ENCODE data around the gene PRR22.

Gene PRR22

DNA sequence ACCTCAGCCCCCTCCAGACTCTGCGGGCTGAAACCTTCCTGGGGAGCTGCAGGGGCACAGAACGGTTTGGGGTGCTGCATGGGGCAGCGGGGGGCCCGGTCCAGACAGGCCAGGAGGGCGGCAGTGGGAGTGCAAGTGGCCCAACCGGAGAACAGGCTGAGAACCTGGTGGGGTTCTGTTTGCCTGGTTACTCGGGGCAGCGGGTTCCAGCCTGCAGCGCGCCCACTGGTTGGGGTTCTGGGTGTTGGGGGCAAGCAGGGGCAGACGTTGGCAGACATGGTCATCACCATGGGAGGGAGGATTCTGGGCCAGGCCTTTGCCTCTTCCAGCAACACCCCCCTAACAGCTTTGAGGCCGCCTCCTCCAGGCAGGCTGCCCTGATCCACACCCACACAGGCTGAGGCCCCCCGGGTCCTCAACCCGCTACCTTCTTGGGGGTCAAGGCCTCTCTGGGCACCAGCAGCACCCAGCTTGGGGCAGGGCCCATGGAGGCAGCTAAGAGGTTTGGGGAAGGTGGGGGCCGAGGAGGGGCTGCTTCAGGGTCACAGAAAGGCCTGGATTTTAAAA lies at the start of gene PRR22:
Gene PRR22, minus strand, starts transcription at position 166 of the 567 bp plus-strand sequence. Its CDS starts 86 bp downstream, at position 80.
- no peak for TF ChIP-seq CEBPB (IDR thresholded peaks at IDR 0.05)

DNA sequence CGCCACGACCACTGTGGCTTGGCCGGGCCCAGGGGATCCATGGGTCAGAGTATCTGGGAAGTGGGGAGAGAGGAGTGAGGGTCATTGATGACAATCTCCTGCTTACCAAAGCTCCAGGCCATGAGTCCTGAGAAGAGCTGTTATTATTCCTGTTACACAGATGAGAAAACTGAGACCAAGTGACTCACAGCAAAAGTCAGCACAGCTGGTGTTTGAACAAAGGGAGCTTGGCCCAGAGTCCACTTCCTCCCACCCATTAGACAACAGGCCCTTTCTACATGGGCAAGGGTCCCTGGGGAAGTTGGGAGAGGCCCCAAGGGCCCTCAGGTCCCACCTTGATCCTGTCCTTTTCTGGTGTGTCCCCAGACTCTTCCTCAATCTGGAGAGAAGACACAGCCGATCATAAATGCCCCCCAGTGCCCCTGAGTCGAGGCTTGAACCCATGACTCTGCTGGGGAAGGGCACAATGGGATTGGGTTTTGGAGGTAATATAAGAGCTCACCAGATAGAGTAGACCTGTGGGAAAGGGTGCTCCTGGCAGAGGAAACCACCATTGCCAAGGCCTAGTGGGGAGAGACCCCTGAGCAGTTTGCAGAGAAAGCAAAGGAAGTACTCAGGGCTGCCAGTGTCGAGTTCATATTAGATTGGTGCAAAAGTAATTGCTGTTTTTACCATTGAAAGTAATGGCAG lies 48.1 kb upstream of the PRR22 start:
- TF ChIP-seq, protein P1, sequence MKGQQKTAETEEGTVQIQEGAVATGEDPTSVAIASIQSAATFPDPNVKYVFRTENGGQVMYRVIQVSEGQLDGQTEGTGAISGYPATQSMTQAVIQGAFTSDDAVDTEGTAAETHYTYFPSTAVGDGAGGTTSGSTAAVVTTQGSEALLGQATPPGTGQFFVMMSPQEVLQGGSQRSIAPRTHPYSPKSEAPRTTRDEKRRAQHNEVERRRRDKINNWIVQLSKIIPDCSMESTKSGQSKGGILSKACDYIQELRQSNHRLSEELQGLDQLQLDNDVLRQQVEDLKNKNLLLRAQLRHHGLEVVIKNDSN (IDR thresholded peaks at IDR 0.05): no peak
- TF ChIP-seq CEBPB (IDR thresholded peaks at IDR 0.05): no peak
- TF ChIP-seq, protein P2, sequence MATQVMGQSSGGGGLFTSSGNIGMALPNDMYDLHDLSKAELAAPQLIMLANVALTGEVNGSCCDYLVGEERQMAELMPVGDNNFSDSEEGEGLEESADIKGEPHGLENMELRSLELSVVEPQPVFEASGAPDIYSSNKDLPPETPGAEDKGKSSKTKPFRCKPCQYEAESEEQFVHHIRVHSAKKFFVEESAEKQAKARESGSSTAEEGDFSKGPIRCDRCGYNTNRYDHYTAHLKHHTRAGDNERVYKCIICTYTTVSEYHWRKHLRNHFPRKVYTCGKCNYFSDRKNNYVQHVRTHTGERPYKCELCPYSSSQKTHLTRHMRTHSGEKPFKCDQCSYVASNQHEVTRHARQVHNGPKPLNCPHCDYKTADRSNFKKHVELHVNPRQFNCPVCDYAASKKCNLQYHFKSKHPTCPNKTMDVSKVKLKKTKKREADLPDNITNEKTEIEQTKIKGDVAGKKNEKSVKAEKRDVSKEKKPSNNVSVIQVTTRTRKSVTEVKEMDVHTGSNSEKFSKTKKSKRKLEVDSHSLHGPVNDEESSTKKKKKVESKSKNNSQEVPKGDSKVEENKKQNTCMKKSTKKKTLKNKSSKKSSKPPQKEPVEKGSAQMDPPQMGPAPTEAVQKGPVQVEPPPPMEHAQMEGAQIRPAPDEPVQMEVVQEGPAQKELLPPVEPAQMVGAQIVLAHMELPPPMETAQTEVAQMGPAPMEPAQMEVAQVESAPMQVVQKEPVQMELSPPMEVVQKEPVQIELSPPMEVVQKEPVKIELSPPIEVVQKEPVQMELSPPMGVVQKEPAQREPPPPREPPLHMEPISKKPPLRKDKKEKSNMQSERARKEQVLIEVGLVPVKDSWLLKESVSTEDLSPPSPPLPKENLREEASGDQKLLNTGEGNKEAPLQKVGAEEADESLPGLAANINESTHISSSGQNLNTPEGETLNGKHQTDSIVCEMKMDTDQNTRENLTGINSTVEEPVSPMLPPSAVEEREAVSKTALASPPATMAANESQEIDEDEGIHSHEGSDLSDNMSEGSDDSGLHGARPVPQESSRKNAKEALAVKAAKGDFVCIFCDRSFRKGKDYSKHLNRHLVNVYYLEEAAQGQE (IDR thresholded peaks at IDR 0.05; ENCODE audit: low read depth): no peak
- TF ChIP-seq RAD21 (IDR thresholded peaks at IDR 0.05; ENCODE audit: low read depth): no peak
- TF ChIP-seq YY1 (IDR thresholded peaks at IDR 0.05; ENCODE audit: low read depth): no peak
- no peak for TF ChIP-seq EP300 (IDR thresholded peaks at IDR 0.05; ENCODE audit: borderline replicate concordance)

DNA sequence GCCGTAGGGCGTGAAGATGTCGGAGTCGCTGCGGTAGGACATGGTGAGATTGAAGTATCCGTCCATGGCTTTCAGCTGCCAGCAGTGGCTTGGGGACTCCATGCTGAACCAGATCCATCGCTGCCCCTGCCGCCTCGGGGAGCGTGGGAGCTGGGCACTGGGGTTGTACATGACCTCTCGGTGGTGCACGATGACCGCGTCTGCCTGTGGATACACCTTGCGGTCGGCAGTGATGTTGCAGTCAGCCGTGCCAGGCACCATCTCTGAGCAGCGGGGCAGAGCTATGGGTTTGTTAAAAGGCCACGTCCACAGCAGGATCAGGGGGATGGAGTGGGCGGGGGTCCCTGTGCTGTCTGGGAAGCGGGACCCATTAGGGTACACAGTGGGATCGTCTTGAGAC lies 47.5 kb upstream of the PRR22 start:
- no peak for TF ChIP-seq CEBPB (IDR thresholded peaks at IDR 0.05)
- TF ChIP-seq NFIC (IDR thresholded peaks at IDR 0.05): no peak
- TF ChIP-seq TCF12 (IDR thresholded peaks at IDR 0.05; ENCODE audit: low read depth): no peak
- TF ChIP-seq, protein P3, sequence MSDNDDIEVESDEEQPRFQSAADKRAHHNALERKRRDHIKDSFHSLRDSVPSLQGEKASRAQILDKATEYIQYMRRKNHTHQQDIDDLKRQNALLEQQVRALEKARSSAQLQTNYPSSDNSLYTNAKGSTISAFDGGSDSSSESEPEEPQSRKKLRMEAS (IDR thresholded peaks at IDR 0.05): no peak
- TF ChIP-seq ZBTB7A (IDR thresholded peaks at IDR 0.05; ENCODE audit: low read depth): no peak
- TF ChIP-seq TAF1 (IDR thresholded peaks at IDR 0.05; ENCODE audit: low read depth): no peak
- TF ChIP-seq, protein P1 (IDR thresholded peaks at IDR 0.05): no peak
- no peak for TF ChIP-seq CREB1 (IDR thresholded peaks at IDR 0.05; ENCODE audit: low read depth)
- no peak for TF ChIP-seq RAD21 (IDR thresholded peaks at IDR 0.05; ENCODE audit: low read depth)
- no peak for TF ChIP-seq EGR1 (IDR thresholded peaks at IDR 0.05)
- TF ChIP-seq EP300 (IDR thresholded peaks at IDR 0.05; ENCODE audit: borderline replicate concordance): no peak
- TF ChIP-seq, protein P2 (IDR thresholded peaks at IDR 0.05; ENCODE audit: low read depth): no peak
- no peak for TF ChIP-seq YY1 (IDR thresholded peaks at IDR 0.05; ENCODE audit: low read depth)
- TF ChIP-seq FOXM1 (IDR thresholded peaks at IDR 0.05; ENCODE audit: borderline replicate concordance, low read depth): no peak
- TF ChIP-seq TEAD4 (IDR thresholded peaks at IDR 0.05): no peak

DNA sequence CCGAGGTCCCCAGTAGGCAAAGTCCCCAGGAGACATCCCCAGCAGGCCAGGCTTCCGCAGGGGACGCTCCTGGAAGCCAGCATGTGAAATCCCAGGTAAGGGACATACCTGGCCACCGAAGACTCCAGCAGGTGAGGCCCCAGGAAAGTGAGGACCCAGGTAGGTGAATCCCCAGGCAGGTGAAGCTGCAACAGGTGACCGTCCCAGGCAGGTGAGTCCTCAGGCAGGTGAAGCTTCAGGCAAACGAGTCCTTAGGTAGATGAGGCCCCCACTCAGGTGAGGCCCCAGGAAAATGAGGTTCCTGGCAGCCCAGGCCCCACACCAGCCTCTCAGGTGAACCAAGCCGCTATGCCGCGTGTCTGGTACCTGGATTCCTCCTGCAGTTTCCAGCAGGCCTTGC lies 46.6 kb upstream of the PRR22 start:
- no peak for TF ChIP-seq ZBTB7A (IDR thresholded peaks at IDR 0.05; ENCODE audit: low read depth)
- TF ChIP-seq TEAD4 (IDR thresholded peaks at IDR 0.05): no peak
- no peak for TF ChIP-seq TAF1 (IDR thresholded peaks at IDR 0.05; ENCODE audit: low read depth)
- no peak for TF ChIP-seq YY1 (IDR thresholded peaks at IDR 0.05; ENCODE audit: low read depth)
- no peak for TF ChIP-seq EGR1 (IDR thresholded peaks at IDR 0.05)
- TF ChIP-seq, protein P1 (IDR thresholded peaks at IDR 0.05): no peak
- no peak for TF ChIP-seq FOXM1 (IDR thresholded peaks at IDR 0.05; ENCODE audit: borderline replicate concordance, low read depth)
- TF ChIP-seq, protein P2 (IDR thresholded peaks at IDR 0.05; ENCODE audit: low read depth): no peak
- TF ChIP-seq EP300 (IDR thresholded peaks at IDR 0.05; ENCODE audit: borderline replicate concordance): no peak
- no peak for TF ChIP-seq TCF12 (IDR thresholded peaks at IDR 0.05; ENCODE audit: low read depth)

All from Ishikawa (cell line).